Neuron (in vitro differentiated cells): ENCODE measurements around the gene STXBP2.
A peak's percentile ranks its signal among the peaks of the same experiment; 100 is the strongest.
"Not testable (repeated sequence)": the region's sequence is repeated elsewhere in the genome, so short reads cannot be mapped to it uniquely, and the experiment has no call there.

Experiments used
- H2AFZ ChIP-seq: one replicate; pipeline ENCODE4 v1.6.1; 2013; ENCODE audit warnings: low read depth, mild to moderate bottlenecking, inconsistent platforms, low read length, moderate library complexity
- H3K27me3 ChIP-seq: one replicate; pipeline ENCODE4 v1.6.1; 2013; ENCODE audit warnings: low read length; ENCODE audit not compliant: insufficient read depth
- H3K36me3 ChIP-seq: one replicate; pipeline ENCODE4 v1.6.1; 2013; ENCODE audit warnings: low read length; ENCODE audit not compliant: insufficient read depth
- H3K4me1 ChIP-seq: one replicate; pipeline ENCODE4 v1.6.1; 2013; ENCODE audit warnings: low read length; ENCODE audit not compliant: insufficient read depth
- H3K4me3 ChIP-seq: 2 replicates; pipeline ENCODE4 v1.5.1; 2013; ENCODE audit warnings: mild to moderate bottlenecking, low read length, moderate library complexity
- H3K9me3 ChIP-seq: one replicate; pipeline ENCODE4 v1.6.1; 2013; ENCODE audit warnings: low read length

STXBP2 gene

DNA sequence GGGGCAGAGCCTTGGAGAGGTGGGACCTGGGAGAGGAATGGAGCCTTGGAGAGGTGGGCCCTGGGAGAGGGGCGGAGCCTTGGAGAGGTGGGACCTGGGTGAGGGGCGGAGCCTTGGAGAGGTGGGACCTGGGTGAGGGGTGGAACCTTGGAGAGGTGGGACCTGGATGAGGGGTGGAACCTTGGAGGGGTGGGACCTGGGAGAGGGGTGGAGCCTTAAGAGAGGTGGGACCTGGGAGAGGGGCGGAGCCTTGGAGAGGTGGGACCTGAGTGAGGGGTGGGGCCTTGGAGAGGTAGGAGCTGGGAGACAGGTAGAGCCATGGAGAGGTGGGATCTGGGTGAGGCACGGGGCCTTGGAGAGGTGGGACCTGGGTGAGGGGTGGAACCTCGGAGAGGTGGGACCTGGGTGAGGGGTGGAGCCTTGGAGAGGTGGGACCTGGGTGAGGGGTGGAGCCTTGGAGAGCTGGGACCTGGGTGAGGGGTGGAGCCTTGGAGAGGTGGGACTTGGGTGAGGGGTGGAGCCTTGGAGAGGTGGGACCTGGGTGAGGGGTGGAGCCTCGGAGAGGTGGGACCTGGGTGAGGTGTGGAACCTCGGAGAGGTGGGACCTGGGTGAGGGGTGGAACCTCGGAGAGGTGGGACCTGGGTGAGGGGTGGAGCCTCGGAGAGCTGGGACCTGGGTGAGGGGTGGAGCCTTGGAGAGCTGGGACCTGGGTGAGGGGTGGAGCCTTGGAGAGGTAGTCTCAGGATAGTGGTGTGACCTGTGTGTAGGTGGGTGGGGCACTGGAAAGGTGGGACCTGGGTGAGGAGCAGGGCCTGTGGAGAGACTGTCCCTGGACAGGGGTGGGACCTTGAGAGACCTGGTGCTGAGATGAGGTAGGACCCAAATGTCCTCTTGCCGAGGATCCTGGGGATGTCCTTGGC lies 7.0 kb downstream of the STXBP2 start:
- H3K4me1 ChIP-seq, H3K9me3 ChIP-seq, H3K4me3 ChIP-seq: not testable (repeated sequence)

DNA sequence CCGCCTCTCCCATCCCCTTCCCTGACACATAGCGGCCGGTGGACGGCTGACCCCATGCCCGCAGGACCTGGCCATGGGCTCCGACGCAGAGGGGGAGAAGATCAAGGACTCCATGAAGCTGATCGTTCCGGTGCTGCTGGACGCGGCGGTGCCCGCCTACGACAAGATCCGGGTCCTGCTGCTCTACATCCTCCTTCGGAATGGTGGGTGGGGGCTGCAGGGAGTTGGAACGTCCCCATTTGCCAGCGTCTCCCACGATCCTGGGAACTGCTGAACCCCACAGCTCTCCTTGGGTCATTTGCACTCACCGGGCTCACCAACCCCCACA lies 7.6 kb downstream of the STXBP2 start:
- Histone ChIP-seq H3K9me3 (no peaks in the 10 kb centered on the region), H2AFZ (no peak overlapping the region), H3K36me3 (no peaks in the 10 kb centered on the region), H3K4me1 (no peaks in the 10 kb centered on the region), H3K4me3 (no peak overlapping the region), H3K27me3 (no peaks in the 10 kb centered on the region)

More for the DNA sequence above, 7.0 kb downstream of the STXBP2 start:
- H3K27me3 ChIP-seq, H2AFZ ChIP-seq, H3K36me3 ChIP-seq: not testable (repeated sequence)

DNA sequence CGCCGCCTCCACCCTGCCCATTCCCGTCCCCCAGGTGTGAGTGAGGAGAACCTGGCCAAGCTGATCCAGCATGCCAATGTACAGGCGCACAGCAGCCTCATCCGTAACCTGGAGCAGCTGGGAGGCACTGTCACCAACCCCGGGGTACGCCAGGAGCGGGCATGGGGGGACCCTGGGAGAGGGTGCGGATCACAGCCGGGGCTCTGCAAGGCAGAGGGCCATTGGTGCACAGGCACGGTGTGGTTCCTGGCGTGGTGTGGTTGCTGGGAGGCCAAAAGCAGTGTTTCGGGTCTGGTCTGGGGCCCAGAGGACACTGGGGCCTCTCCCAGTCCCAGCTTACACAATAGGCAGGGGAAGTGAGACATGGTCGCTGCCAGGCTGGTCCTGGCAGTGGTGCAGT lies 8.3 kb downstream of the STXBP2 start:
- H3K4me3 ChIP-seq: no peak overlapping the region
- peaks cover 1% of the 10 kb centered on the region for H3K27me3 ChIP-seq

DNA sequence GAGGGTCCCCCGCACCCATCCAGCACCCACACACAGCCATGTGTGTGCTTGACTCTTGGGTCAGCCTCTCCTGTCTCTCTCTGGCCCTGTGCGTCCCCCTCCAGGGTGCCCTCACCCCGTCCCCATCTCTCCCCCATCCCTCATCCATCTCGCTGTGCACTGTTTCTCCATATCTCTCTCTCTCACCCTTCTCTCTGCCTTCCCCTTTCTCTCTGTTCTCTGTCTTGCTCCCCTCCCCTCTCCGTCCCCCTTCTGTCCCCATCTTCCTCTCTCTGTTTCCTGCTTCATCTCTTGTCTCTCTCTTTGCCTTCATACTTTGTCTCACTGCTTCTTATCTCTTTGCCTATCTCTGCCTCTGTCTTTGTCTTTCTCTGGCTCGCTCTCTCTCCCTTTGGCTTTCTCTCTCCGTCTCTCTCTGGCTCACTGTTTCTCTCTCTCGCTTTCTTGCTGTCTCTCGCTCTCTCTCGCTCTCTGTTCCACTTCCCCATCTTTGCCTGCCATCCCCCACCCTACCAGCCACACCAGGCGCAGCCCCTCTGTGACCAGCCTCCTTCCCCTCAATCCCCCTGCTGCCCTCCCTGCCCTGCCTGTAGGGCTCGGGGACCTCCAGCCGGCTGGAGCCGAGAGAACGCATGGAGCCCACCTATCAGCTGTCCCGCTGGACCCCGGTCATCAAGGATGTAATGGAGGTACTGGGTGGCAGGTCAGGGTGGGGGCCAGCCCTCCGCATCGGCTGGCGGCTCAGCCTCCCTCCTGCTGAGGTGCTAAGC lies 8.9 kb downstream of the STXBP2 start:
- no peak overlapping the region for H2AFZ ChIP-seq
- no peaks in the 10 kb centered on the region for H3K36me3 ChIP-seq
- H3K9me3 ChIP-seq: no peaks in the 10 kb centered on the region
- peaks cover 5% of the 10 kb centered on the region for H3K27me3 ChIP-seq
- H3K4me3 ChIP-seq: no peak overlapping the region
- no peaks in the 10 kb centered on the region for H3K4me1 ChIP-seq

More for the DNA sequence above, 8.3 kb downstream of the STXBP2 start:
- H3K9me3 ChIP-seq: no peaks in the 10 kb centered on the region
- no peaks in the 10 kb centered on the region for H3K36me3 ChIP-seq
- no peak overlapping the region for H2AFZ ChIP-seq
- no peaks in the 10 kb centered on the region for H3K4me1 ChIP-seq

DNA sequence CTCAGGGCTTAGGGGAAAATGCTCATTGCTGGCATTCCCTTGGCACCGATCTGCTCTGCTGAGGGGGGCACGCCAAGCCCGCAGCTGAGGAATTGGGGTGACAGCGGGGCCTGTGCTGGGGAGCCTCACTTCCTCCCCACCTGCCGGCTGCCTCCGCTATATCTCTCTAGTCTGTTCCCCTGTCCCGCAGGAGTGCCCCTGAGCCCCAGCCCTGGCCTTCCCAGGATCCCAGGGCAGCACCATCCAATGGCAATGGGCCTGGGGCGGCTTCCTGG lies 9.5 kb downstream of the STXBP2 start:
- Histone ChIP-seq H3K27me3 (peaks cover 10% of the 10 kb centered on the region), H2AFZ (no peak overlapping the region), H3K9me3 (no peaks in the 10 kb centered on the region), H3K4me3 (no peak overlapping the region), H3K4me1 (no peaks in the 10 kb centered on the region), H3K36me3 (no peaks in the 10 kb centered on the region)

DNA sequence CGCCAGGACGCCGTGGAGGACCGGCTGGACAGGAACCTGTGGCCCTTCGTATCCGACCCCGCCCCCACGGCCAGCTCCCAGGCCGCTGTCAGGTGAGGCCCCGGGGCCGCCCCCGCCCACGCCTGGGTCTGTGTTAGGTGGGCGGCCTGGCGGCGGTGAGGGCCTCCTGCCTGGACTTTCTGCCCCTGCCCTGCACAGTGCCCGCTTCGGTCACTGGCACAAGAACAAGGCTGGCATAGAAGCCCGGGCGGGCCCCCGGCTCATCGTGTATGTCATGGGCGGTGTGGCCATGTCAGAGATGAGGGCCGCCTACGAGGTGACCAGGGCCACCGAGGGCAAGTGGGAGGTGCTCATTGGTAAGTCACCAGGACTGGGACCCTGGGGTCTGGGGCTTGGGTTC lies 10.2 kb downstream of the STXBP2 start:
- Histone ChIP-seq H3K36me3 (no peaks in the 10 kb centered on the region), H3K27me3 (peaks cover 10% of the 10 kb centered on the region), H2AFZ (no peak overlapping the region), H3K4me3 (no peak overlapping the region), H3K9me3 (no peaks in the 10 kb centered on the region), H3K4me1 (no peaks in the 10 kb centered on the region)

DNA sequence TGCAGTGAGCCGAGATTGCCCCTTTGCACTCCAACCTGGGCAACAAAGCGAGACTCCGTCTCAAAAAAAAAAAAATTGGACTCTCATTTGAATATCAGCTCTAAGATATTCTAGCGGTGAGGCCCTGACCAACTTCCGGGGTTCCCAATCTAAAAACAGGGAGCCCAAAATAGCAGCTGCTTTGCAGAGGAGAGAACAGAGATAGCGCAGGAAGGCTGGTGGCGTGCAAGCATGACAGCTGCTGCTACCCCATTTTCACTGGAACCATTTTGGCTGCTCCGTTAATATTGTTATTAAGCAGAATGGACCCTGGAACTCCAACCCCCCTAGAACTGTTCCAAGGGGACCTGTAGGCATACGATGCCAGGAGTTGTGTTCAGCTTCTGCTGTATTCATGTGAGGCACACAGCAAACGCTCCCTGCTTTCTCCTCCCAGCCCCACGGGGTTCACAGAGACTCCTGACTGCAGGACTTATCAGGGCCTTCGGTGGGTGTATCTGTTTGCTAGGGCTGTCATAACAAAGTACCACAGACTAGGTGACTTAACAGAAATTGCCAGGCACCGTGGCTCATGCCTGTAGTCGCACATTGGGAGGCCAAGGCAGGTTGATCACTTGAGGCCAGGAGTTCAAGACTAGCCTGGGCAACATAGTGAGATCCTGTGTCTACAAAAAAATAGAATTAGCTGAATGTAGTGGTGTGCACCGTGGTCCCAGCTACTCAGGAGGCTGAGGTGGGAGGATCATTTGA lies 11.5 kb downstream of the STXBP2 start:
- Histone ChIP-seq H3K9me3 (no peaks in the 10 kb centered on the region), H3K4me1 (no peaks in the 10 kb centered on the region), H3K36me3 (no peaks in the 10 kb centered on the region), H2AFZ (no peak overlapping the region), H3K4me3 (no peak overlapping the region), H3K27me3 (peaks cover 10% of the 10 kb centered on the region)

DNA sequence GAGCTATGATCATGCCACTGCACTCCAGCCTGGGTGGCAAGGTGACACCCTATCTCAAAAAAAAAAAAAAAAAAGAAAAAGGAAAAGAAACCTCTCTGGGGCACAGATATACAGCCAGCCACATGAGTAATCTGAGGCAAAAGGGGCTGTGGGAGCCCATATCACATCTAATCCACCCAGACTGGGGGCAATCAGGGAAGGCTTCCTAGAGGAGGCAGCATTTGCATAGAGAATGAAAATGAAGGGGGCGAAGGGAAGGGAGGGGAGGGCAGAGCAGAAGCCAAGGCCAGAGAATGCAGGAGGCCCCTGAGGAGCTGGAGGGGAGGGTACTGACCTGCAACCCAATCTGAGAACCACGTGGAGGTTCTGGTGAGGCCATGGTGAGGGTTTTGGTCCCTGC lies 13.2 kb downstream of the STXBP2 start:
- Histone ChIP-seq H3K9me3 (no peaks in the 10 kb centered on the region), H2AFZ (no peak overlapping the region), H3K4me1 (no peaks in the 10 kb centered on the region), H3K36me3 (no peaks in the 10 kb centered on the region), H3K4me3 (no peak overlapping the region), H3K27me3 (peaks cover 10% of the 10 kb centered on the region)

DNA sequence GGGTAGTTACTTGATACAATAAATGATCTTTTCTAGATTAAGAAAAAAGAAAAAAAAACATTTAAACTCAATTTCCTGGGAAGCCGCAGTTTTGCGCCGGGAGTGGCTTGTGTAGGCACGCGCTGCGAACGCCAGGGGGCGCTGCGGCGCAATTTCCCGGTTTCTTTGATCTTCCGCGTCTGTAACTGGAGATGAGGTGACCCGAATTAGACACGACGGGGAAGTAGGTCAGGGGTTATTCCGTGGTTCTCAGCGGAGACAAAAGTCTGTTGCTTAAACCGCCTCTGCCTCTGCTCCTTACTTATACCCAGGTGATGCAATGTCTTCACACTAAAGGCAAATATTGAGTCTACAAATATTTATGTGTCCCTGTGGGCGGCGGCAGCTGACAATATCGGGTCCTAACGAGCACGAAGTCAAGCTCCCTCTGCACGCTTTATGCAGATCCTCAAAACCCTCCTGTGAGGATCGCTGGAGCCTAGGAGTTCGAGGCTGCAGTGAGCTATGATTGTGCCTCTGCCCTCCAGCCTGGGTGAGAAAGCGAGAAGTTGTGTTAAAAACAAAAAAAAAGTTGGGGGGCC lies 15.2 kb downstream of the STXBP2 start:
- H3K4me3 ChIP-seq: peak overlapping the region; percentile 18
- H3K27me3 ChIP-seq: peaks cover 10% of the 10 kb centered on the region

DNA sequence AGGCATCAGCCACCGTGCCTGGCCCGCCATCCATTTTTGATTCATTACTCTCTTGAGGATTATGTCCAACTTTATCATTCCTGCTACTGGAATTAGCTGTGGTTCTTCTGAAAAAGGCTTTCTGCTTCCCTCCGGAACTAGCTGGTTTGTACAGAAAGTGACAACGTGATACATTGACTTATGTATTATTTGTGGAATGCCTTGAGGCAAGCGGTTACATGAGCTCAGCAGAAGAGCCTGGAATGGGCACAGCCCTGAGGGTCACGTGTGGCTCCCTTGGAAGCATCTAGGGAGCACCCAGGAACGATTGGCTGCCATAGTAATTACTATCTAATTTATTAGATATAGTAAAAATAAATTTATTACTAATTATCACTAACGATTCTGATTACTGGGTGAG lies 17.5 kb downstream of the STXBP2 start:
- no peak overlapping the region for H2AFZ ChIP-seq
- H3K27me3 ChIP-seq: peaks cover 10% of the 10 kb centered on the region
- no peaks in the 10 kb centered on the region for H3K36me3 ChIP-seq
- H3K4me3 ChIP-seq: no peak overlapping the region
- H3K9me3 ChIP-seq: no peaks in the 10 kb centered on the region
- H3K4me1 ChIP-seq: no peaks in the 10 kb centered on the region

More for the DNA sequence above, 15.2 kb downstream of the STXBP2 start:
- Histone ChIP-seq H3K9me3 (no peaks in the 10 kb centered on the region), H3K36me3 (no peaks in the 10 kb centered on the region), H3K4me1 (no peaks in the 10 kb centered on the region), H2AFZ (no peak overlapping the region)

DNA sequence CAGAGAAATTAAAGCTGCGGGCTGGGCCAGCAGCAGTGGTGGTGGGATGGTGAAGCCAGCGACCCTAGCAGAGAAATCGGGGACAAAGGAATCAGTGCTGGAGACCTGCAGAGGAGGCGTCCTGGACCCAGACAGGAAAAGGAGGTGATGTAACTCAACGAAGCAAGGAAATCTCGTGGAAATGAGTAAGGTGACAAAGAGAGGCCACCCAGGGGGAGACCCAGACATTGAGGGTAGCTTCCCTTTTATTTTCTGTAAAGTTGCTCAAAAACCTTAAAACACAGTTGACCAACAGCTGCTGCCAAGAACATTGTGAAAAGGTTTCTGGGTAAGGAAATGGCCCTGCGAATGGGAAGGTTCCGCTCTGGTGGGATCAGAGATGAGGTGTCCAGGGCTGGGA lies 18.7 kb downstream of the STXBP2 start:
- Histone ChIP-seq H2AFZ (no peak overlapping the region), H3K36me3 (no peaks in the 10 kb centered on the region), H3K4me3 (no peak overlapping the region), H3K27me3 (peaks cover 6% of the 10 kb centered on the region), H3K4me1 (no peaks in the 10 kb centered on the region), H3K9me3 (no peaks in the 10 kb centered on the region)

DNA sequence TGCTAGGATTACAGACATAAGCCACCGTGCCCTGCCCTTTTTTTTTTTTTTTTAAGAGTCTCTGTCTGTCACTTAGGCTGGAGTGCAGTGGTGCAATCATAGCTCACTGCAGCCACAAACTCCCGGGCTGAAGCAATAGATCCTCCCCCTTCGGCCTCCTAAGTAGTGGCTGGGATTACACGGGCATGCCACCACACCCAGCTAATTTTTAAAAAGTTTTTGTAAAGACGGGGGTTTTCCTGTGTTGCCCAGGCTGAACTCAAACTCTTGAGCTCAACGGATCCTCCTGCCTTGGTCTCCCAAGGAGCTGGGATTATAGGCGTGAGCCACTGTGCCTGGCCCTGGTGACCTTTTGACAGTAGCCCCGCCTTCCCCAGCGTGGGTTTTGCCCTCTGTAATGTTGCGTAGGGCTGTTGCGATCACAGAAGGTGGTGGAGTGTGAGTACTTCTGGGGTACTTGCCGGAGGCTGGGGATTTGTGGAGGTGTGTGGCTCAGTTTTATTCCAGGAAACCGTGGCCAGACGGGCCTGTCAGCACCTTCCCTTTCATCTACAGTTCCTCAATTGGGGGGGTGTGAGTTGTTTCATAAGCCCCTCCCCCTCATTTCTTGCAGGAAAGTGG lies 20.3 kb downstream of the STXBP2 start:
- no peaks in the 10 kb centered on the region for H3K9me3 ChIP-seq
- no peak overlapping the region for H3K4me3 ChIP-seq
- H3K27me3 ChIP-seq: no peaks in the 10 kb centered on the region
- H3K4me1 ChIP-seq: no peaks in the 10 kb centered on the region
- H2AFZ ChIP-seq: no peak overlapping the region
- no peaks in the 10 kb centered on the region for H3K36me3 ChIP-seq
